Measurements from ENCODE around the gene UCK2.
A peak's percentile ranks its signal among the peaks of the same experiment; 100 is the strongest.

Gene UCK2

DNA sequence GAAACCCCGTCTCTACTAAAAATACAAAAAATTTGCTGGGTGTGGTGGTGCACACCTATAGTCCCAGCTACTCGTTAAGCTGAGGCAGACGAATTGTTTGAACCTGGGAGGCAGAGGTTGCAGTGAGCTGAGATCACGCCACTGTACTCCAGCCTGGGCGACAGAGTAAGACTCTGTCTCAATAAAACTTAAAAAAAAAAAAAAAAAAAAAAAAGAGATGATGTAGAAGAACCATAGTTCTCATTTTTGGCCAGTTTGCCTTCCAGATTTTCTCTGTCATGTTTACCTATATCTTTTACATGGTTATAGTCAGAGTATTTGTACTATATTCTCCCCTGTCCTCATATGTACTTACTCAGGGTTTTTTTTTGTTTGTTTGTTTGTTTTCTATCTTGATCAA lies 53.6 kb downstream of the UCK2 start:
- DNase-seq (ENCODE audit: low read depth in 2 of 2): no peak

DNA sequence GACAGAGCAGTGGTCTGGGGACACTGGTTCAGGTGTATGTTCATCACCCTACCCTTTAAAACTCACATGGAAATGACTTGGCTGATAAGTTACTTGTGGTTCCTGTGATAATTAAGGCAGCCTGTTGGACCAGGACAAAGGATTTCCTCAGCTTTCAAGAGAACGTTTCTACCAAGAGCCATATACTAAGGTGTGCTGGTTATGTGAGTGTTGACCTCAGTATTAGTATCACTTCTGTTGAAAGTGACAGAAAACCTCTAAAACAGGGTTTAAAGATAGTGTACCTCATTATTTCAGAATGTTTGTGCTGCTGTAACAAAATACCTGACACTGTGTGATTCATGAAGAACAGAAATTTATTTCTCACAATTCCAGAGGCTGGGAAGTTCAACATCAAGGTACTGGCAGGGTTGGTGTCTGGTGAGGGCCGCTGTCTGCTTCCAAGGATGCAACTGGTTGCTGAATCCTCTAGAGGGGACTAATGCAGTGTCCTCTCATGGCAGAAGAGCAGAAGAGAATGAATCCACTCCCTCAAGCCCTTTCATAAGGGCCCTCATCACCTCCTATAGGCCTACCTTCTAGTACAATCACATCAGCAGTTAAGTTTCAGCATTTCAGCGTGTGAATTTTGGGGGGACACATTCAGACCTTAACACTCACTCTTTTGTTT lies 54.9 kb downstream of the UCK2 start:
- DNase-seq (ENCODE audit: low read depth in 2 of 2): no peak

- DNase-seq (ENCODE audit: low read depth in 2 of 2): no peak
Measured at GRCh38 chr1:165883056-165883455, 55.6 kb downstream of the UCK2 start.

GRCh38 chr1:165884009-165884689 lies 56.7 kb downstream of the UCK2 start:
- DNase-seq (ENCODE audit: low read depth in 2 of 2): no peak

- no peak for DNase-seq (ENCODE audit: low read depth in 2 of 2)
Measured at GRCh38 chr1:165884690-165885304, 57.4 kb downstream of the UCK2 start.

DNA sequence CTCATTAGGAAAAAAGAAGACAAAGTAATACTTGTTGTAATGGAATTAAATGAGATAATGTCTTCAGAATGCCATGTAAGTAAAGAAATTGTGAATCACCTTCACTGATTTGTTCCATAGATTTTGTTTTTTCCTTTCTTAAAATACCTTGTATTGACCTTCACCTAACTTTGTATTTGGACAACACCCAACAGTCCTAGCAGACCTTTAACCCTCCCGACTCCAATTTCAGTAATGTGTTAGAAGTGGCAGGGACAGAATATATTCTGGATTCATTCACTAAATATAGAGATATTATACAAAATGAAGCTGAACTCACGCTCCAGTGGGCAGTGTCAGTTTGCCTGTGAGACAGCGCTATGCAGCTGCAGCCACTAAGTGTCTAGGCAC lies 57.9 kb downstream of the UCK2 start:
- no peak for DNase-seq (ENCODE audit: low read depth in 2 of 2)

- DNase-seq (ENCODE audit: low read depth in 2 of 2): no peak
Measured at GRCh38 chr1:165886193-165886592, 58.8 kb downstream of the UCK2 start.

- DNase-seq (ENCODE audit: low read depth in 2 of 2): no peak
Measured at GRCh38 chr1:165886983-165887382, 59.6 kb downstream of the UCK2 start.

- DNase-seq (ENCODE audit: low read depth in 2 of 2): no peak
Measured at GRCh38 chr1:165887877-165888551, 60.6 kb downstream of the UCK2 start.

DNA sequence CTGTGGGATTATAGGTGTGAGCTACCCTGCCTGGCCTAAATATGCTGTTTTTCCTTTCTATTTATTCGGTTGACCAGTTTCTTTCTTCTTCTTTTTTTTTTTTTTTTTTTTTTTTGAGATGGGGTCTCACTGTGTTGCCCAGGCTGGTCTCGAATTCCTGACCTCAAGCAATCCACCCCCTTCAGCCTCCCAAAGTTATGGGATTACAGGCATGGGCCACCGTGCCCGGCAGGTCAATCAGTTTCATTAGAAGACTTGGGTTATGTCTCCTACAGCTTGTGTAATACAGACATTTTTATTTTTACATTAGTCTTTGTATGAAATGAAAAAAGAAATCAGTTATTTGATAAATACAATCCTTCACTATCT lies 61.1 kb downstream of the UCK2 start:
- no peak for DNase-seq (ENCODE audit: low read depth in 2 of 2)

DNA sequence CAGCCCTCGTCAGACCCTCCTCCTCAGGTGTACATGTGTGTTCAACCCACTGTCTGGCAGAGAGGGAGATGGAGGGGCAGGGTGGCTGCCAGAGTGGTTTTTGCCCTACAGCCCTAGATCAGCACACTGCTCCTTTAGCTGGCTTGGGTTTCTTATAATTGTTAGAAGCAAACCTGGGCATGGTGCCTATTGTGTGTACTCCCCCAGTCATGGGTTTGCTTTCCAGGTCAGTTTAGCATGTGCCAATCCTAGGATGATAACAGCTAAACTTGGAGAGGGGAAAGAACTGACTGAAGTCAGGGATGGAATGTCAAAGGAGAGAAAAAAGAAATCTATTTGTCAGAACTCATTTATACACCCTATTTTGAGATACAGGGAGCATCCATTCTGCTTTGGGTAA lies 63.3 kb downstream of the UCK2 start:
- no peak for DNase-seq (ENCODE audit: low read depth in 2 of 2)

- DNase-seq (ENCODE audit: low read depth in 2 of 2): peak in 1 of 2 experiments; percentile 5
Measured at GRCh38 chr1:165891111-165891860, 63.9 kb downstream of the UCK2 start.

- no peak for DNase-seq (ENCODE audit: low read depth in 2 of 2)
Measured at GRCh38 chr1:165892935-165893334, 65.5 kb downstream of the UCK2 start.

DNA sequence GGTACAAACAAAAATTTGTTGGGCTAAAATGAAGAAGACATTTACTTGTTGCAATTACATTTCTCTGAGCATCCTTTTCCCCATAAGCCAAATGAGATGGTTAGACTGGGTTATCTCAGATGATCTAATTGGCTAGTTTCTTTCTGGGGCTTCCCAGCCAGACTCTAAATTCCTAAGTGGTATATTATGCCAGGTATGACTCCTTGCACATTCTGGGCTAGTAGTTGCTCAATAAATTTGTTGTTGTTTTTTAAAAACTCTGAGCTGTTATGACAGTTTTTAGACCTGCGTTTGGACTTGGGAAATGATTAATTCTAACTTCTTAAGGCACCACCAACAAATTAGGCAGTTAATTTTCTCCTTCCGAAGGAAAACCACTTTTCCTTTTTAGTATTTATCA lies 66.1 kb downstream of the UCK2 start:
- no peak for DNase-seq (ENCODE audit: low read depth in 2 of 2)

- no peak for DNase-seq (ENCODE audit: low read depth in 2 of 2)
Measured at GRCh38 chr1:165894591-165894990, 67.2 kb downstream of the UCK2 start.

DNA sequence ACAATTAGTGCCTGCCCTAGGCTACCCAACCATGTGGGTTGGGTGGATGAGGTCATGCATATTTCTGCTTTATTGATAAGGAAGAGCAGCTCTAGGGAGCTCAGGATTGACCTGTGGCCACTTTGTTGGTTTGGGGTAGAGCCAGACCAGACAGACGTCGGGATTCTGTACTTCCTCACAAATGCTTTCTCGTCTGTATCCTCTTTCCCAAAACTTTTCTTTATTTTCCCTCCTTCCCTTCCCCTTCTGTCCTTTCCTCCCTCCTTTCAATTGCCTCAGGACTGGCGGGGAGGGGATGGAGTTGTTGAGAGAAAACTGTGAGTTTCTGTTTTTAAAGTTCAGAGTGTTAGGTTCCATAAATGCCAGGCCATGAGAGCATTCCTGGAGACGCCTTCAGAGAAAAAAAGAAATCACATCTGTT lies 68.0 kb downstream of the UCK2 start:
- DNase-seq (ENCODE audit: low read depth in 2 of 2): peak in 1 of 2 experiments; percentile 7

- peak in 1 of 2 experiments; percentile 33 for DNase-seq (ENCODE audit: low read depth in 2 of 2)
Measured at GRCh38 chr1:165896277-165896676, 68.9 kb downstream of the UCK2 start.

DNA sequence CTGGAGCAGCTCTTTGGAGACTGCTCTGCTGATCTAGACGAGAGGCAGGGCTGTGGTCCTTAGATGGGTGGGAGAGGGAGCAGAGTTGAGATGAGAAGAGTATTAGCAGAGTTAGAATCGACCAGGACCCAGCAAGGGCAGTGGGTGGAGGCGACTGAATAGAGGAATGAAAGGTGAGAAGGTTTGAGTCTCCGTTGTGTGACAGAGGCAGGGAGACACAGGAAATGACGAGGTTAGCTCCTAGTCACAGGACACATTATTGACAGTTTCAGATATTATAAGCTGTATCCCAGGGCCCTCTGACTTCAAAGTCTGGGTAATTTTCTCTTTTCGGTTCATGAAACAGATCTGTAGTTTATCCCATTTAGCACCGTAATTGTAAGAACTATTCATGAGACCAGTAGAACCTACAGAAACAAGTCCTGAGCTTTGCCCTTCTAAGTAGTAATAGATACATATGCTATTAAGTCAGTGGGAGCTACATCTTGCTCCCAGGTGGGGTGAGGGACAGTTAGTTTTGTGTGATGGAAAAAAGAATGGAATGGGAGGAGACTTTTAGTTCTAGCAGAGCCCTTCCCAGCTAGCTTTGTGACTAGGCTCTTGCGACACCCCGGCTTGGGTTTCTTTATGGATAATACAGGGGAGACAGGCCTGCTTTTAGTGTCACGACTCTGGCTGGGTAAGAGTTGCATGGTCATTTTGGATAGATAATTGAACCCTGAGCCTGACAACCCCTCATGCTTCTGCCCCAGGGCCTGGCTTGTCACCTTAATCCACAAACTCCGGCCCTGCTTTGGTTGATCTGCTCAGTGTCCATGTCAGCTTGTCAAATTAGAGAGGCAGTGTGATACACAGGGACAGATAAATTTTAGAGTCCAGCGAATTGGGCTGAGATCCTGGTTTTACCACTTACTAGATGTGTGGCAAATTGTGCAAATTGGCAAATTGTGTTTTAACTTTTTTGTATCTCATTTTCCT lies 70.2 kb downstream of the UCK2 start:
- peak in 1 of 2 experiments; percentile 15 for DNase-seq (ENCODE audit: low read depth in 2 of 2)

DNA sequence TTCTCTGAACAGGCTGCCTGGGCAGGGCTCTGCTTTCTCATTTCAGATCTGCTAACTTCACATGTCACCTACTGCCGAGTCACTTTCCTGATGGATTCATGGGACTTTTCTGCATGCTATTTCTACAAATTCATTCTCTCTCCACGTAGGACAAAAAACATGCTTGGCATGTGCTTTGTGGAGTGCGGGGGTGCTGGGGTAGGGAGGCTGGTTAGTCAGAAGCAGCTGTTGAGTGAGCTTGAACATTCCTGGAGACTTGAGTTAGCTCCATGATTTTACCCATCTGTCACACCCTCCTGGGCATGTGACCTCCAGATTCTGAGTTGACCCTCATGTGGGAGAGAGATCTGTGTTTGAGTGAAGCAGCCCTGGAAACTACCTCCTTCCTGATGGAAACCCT lies 71.4 kb downstream of the UCK2 start:
- peak; percentile 89 to 91 for DNase-seq (ENCODE audit: low read depth in 2 of 2)

- DNase-seq (ENCODE audit: low read depth in 2 of 2): peak in 1 of 2 experiments; percentile 4
Measured at GRCh38 chr1:165899461-165899941, 72.1 kb downstream of the UCK2 start.

All from fibroblast of skin of left biceps (primary cell).